ENCODE measurements around the gene BCAS3.
"Not testable (repeated sequence)": the region's sequence is repeated elsewhere in the genome, so short reads cannot be mapped to it uniquely, and the experiment has no call there.

The BCAS3 gene

DNA sequence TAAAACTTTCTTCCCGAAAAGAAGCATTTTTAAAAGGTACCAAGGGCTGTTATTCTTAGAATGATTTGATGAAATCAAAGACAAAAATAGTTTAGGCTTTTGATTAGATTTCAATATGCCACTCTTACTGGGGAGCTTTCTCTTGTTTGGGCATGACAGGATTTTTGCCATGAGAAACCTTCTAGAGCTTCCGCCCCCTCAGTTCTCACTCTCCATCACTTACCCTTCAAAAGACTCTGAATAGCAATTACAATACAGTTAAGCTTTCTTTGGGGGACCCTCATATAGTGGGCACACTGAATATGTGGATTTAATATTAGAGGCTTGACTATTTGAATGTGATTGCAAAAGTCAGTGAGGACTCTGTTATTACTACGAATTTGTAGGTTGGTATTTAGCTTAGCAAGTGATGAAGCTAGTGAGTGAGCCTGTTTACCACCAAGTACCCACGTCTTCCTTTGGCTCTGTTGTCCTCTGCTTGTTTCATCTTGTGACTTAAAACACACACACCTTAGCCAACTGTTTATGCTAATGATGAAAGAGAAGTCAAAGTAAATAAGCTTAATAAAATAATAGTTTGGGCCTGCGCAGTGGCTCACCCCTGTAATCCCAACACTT, 563.3 kb downstream of the BCAS3 start:
- H3K4me1 ChIP-seq (ENCODE audit: control insufficient read depth, insufficient read depth, low read length): no peaks in the 10 kb centered on the region
- no peak overlapping the region for H3K27ac ChIP-seq (ENCODE audit: low read length)
- H3K36me3 ChIP-seq (ENCODE audit: control insufficient read depth in 2 of 2, insufficient read depth in 2 of 2, low read length in 2 of 2): no peaks in the 10 kb centered on the region
- H3K9me3 ChIP-seq (ENCODE audit: control insufficient read depth in 2 of 2, low read length in 2 of 2): no peaks in the 10 kb centered on the region
- H3K9ac ChIP-seq (ENCODE audit: low read length in 2 of 2): no peak overlapping the region
- no peak overlapping the region for H3K4me3 ChIP-seq (ENCODE audit: low read length in 2 of 2)
- H3K27me3 ChIP-seq (ENCODE audit: control insufficient read depth in 1 of 2, insufficient read depth in 2 of 2, low read length in 2 of 2): no peaks in the 10 kb centered on the region

DNA sequence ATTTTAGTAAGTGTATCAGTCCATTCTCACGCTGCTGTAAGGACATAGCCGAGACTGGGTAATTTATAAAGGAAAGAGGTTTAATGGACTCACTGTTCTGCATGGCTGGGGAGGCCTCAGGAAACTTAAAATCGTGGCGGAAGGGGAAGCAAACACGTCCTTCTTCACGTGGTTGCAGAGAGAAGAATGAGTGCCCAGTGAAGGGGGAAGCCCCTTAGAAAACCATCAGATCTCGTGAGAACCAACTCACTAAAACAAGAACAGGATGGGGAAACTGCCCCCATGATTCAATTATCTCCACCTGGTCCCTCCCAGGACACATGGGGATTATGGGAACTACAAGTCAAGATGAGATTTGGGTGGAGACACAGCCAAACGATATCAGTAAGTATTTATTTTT, 567.3 kb downstream of the BCAS3 start:
- not testable (repeated sequence) for H3K9me3 ChIP-seq (ENCODE audit: control insufficient read depth in 2 of 2, low read length in 2 of 2); H3K4me3 ChIP-seq (ENCODE audit: low read length in 2 of 2); H3K27me3 ChIP-seq (ENCODE audit: control insufficient read depth in 1 of 2, insufficient read depth in 2 of 2, low read length in 2 of 2); H3K36me3 ChIP-seq (ENCODE audit: control insufficient read depth in 2 of 2, insufficient read depth in 2 of 2, low read length in 2 of 2); H3K27ac ChIP-seq (ENCODE audit: low read length); H3K4me1 ChIP-seq (ENCODE audit: control insufficient read depth, insufficient read depth, low read length); H3K9ac ChIP-seq (ENCODE audit: low read length in 2 of 2)

DNA sequence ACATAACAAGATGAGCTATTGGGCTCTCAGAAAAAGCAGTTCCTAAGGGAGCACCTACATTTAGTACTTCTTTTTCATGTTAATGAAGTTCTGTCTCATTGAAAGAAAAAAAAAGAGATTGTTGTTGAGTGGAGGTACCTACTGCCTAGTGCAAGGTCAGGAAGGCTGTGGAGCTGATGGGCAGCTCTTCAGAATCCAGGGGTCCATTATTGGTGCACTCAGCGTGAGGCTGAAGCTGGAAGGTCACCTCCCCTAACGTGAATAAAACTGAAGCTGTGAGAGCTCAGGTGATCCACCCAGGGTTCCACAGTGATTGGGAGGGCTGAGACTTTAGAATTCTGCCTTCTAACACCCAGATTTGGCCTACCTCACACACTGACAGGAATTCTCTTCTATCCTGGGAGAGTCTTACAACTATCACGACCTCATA, 568.1 kb downstream of the BCAS3 start:
- H3K36me3 ChIP-seq (ENCODE audit: control insufficient read depth in 2 of 2, insufficient read depth in 2 of 2, low read length in 2 of 2): no peaks in the 10 kb centered on the region
- no peak overlapping the region for H3K9ac ChIP-seq (ENCODE audit: low read length in 2 of 2)
- no peak overlapping the region for H3K4me3 ChIP-seq (ENCODE audit: low read length in 2 of 2)
- H3K4me1 ChIP-seq (ENCODE audit: control insufficient read depth, insufficient read depth, low read length): no peaks in the 10 kb centered on the region
- H3K9me3 ChIP-seq (ENCODE audit: control insufficient read depth in 2 of 2, low read length in 2 of 2): no peaks in the 10 kb centered on the region
- H3K27ac ChIP-seq (ENCODE audit: low read length): no peak overlapping the region
- H3K27me3 ChIP-seq (ENCODE audit: control insufficient read depth in 1 of 2, insufficient read depth in 2 of 2, low read length in 2 of 2): no peaks in the 10 kb centered on the region

DNA sequence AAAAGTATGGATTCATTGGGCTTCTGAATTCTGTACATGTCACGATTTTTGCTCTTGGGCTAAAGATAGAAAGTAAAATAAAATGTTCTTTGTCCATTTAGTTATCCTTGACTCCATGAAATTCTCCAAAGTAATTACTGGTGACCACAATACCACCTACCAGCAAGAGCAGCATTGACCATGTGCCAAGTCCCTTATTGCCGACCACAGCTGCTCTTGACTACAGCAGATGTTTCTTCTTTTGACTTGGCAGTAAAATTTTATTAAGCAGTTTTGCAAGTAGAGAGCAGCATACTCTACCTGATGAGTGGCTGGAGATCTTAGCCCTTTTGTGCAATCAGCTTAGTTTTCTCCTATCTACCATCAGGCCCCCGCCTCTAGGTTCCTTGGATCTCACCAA, 569.8 kb downstream of the BCAS3 start:
- H3K4me3 ChIP-seq (ENCODE audit: low read length in 2 of 2): no peak overlapping the region
- no peak overlapping the region for H3K27ac ChIP-seq (ENCODE audit: low read length)
- no peak overlapping the region for H3K9ac ChIP-seq (ENCODE audit: low read length in 2 of 2)

DNA sequence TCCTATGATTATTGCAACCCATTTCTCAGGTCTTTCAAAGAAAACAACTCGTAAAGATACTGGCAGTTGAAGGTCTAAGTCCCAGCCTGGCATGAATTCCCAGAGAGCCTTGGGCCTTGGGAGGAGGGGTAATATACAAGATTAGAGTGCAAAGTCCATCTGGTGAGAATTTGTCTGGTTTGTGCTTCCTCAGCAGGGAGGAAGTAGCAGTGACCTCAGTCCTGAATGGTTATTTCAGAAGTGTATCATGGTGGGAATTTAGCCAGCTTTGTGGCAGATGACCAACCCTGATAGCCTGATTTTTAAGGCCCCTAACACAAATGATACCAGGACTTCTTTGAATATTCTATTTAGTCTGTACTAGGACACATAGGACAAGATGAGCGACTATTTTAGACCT, 570.7 kb downstream of the BCAS3 start:
- no peaks in the 10 kb centered on the region for H3K36me3 ChIP-seq (ENCODE audit: control insufficient read depth in 2 of 2, insufficient read depth in 2 of 2, low read length in 2 of 2)
- H3K4me3 ChIP-seq (ENCODE audit: low read length in 2 of 2): no peak overlapping the region
- H3K27me3 ChIP-seq (ENCODE audit: control insufficient read depth in 1 of 2, insufficient read depth in 2 of 2, low read length in 2 of 2): no peaks in the 10 kb centered on the region
- no peaks in the 10 kb centered on the region for H3K9me3 ChIP-seq (ENCODE audit: control insufficient read depth in 2 of 2, low read length in 2 of 2)
- H3K4me1 ChIP-seq (ENCODE audit: control insufficient read depth, insufficient read depth, low read length): peaks cover 15% of the 10 kb centered on the region
- H3K27ac ChIP-seq (ENCODE audit: low read length): no peak overlapping the region
- no peak overlapping the region for H3K9ac ChIP-seq (ENCODE audit: low read length in 2 of 2)

More for the DNA sequence above, 569.8 kb downstream of the BCAS3 start:
- H3K4me1 ChIP-seq (ENCODE audit: control insufficient read depth, insufficient read depth, low read length): peaks cover 7% of the 10 kb centered on the region
- no peaks in the 10 kb centered on the region for H3K27me3 ChIP-seq (ENCODE audit: control insufficient read depth in 1 of 2, insufficient read depth in 2 of 2, low read length in 2 of 2)
- H3K36me3 ChIP-seq (ENCODE audit: control insufficient read depth in 2 of 2, insufficient read depth in 2 of 2, low read length in 2 of 2): no peaks in the 10 kb centered on the region
- H3K9me3 ChIP-seq (ENCODE audit: control insufficient read depth in 2 of 2, low read length in 2 of 2): no peaks in the 10 kb centered on the region

DNA sequence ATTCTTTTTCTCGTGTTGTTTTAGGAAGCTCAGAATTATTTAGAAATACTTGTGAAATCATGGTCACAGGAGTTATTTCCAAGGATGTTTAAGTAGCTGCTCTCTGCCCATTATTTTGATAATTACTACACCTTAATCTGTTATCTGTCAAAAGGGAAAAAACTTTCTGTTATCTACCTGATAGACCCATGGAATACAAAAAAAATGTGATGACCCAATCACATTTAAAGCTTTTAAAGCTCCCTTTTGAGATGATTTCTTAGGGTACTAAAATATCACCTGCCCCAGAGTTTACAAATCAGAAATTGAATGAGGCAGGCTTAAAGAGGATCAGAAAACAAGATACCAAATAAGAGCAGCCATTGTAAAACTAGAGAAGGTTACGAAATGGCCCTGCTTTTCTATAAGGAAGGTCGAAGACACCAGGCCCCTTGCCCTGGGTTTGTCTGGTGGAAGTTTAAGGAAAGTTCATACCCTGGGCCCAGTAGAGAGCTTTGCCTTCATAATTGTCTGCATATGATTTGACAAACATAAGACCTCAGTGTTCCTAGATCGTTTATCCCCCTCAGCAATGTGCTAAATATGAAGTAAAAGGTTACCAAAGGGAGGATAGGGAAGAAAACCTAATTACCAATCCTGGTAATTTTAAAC, 572.1 kb downstream of the BCAS3 start:
- H3K9me3 ChIP-seq (ENCODE audit: control insufficient read depth in 2 of 2, low read length in 2 of 2): no peaks in the 10 kb centered on the region
- no peak overlapping the region for H3K9ac ChIP-seq (ENCODE audit: low read length in 2 of 2)
- no peak overlapping the region for H3K4me3 ChIP-seq (ENCODE audit: low read length in 2 of 2)
- no peaks in the 10 kb centered on the region for H3K27me3 ChIP-seq (ENCODE audit: control insufficient read depth in 1 of 2, insufficient read depth in 2 of 2, low read length in 2 of 2)
- H3K4me1 ChIP-seq (ENCODE audit: control insufficient read depth, insufficient read depth, low read length): peaks cover 15% of the 10 kb centered on the region
- no peaks in the 10 kb centered on the region for H3K36me3 ChIP-seq (ENCODE audit: control insufficient read depth in 2 of 2, insufficient read depth in 2 of 2, low read length in 2 of 2)
- H3K27ac ChIP-seq (ENCODE audit: low read length): no peak overlapping the region

DNA sequence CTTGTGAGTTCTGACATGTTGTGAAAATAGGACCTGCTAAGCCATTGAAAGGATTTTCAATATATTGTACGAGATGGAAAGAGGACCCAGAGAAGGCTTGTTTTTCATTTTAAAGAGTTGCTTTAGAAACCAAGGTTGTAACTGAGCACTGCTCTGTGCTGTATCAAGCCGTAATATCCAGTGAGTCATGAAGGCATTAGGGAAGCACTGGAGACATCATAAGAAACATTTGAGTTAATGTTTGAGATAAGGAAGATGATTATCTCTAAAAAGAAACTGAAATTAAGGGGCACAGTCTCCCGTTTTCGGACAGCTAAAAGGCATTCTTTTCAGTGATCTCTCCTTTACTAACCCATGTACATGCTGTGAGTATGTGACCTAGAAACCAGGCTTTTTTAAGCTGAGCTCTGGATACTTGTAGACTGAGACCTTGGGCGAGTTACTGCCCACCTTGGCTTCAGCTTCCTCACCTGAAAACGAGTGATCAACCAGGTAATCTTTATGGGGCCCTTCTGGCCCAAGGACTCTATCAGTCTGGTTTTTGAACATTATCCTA, 572.8 kb downstream of the BCAS3 start:
- Histone ChIP-seq H3K27ac (ENCODE audit: low read length) (no peak overlapping the region), H3K9ac (ENCODE audit: low read length in 2 of 2) (no peak overlapping the region), H3K27me3 (ENCODE audit: control insufficient read depth in 1 of 2, insufficient read depth in 2 of 2, low read length in 2 of 2) (no peaks in the 10 kb centered on the region), H3K4me1 (ENCODE audit: control insufficient read depth, insufficient read depth, low read length) (peaks cover 15% of the 10 kb centered on the region), H3K36me3 (ENCODE audit: control insufficient read depth in 2 of 2, insufficient read depth in 2 of 2, low read length in 2 of 2) (no peaks in the 10 kb centered on the region), H3K9me3 (ENCODE audit: control insufficient read depth in 2 of 2, low read length in 2 of 2) (no peaks in the 10 kb centered on the region), H3K4me3 (ENCODE audit: low read length in 2 of 2) (no peak overlapping the region)

GRCh38 chr17:61251939-61252865, 574.6 kb downstream of the BCAS3 start:
- H3K9ac ChIP-seq (ENCODE audit: low read length in 2 of 2): no peak overlapping the region
- no peak overlapping the region for H3K27ac ChIP-seq (ENCODE audit: low read length)
- peak overlapping the region; percentile 1 to 23 for H3K4me3 ChIP-seq (ENCODE audit: low read length in 2 of 2)
- H3K9me3 ChIP-seq (ENCODE audit: control insufficient read depth in 2 of 2, low read length in 2 of 2): no peaks in the 10 kb centered on the region
- H3K4me1 ChIP-seq (ENCODE audit: control insufficient read depth, insufficient read depth, low read length): peaks cover 15% of the 10 kb centered on the region
- no peaks in the 10 kb centered on the region for H3K36me3 ChIP-seq (ENCODE audit: control insufficient read depth in 2 of 2, insufficient read depth in 2 of 2, low read length in 2 of 2)
- no peaks in the 10 kb centered on the region for H3K27me3 ChIP-seq (ENCODE audit: control insufficient read depth in 1 of 2, insufficient read depth in 2 of 2, low read length in 2 of 2)

DNA sequence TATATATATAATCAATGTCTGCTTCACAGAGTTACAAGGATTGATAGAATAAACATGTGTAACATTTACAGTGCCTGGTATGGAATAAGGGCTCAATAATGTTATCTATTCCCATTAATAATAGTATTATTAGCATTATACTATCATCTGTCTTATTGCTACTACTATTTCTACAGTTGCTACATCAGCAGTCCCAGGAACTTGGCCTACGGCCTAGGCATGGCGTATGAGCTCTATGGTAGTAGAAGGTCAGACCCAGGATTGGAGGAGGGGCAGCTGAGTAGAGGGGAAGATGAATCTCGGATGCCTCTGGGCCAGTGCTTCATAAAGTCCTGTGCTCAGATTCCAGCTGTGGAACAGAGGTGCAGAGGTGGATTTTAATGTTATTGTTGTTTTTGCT, 575.7 kb downstream of the BCAS3 start:
- H3K4me1 ChIP-seq (ENCODE audit: control insufficient read depth, insufficient read depth, low read length): peaks cover 15% of the 10 kb centered on the region
- H3K27ac ChIP-seq (ENCODE audit: low read length): no peak overlapping the region
- no peaks in the 10 kb centered on the region for H3K9me3 ChIP-seq (ENCODE audit: control insufficient read depth in 2 of 2, low read length in 2 of 2)
- peak overlapping the region in 1 of 2 donors; percentile 9 for H3K9ac ChIP-seq (ENCODE audit: low read length in 2 of 2)
- no peak overlapping the region for H3K4me3 ChIP-seq (ENCODE audit: low read length in 2 of 2)
- H3K27me3 ChIP-seq (ENCODE audit: control insufficient read depth in 1 of 2, insufficient read depth in 2 of 2, low read length in 2 of 2): no peaks in the 10 kb centered on the region
- H3K36me3 ChIP-seq (ENCODE audit: control insufficient read depth in 2 of 2, insufficient read depth in 2 of 2, low read length in 2 of 2): no peaks in the 10 kb centered on the region

- no peak overlapping the region for H3K27ac ChIP-seq (ENCODE audit: low read length)
- no peaks in the 10 kb centered on the region for H3K27me3 ChIP-seq (ENCODE audit: control insufficient read depth in 1 of 2, insufficient read depth in 2 of 2, low read length in 2 of 2)
- no peak overlapping the region for H3K9ac ChIP-seq (ENCODE audit: low read length in 2 of 2)
- peaks cover 15% of the 10 kb centered on the region for H3K4me1 ChIP-seq (ENCODE audit: control insufficient read depth, insufficient read depth, low read length)
- no peaks in the 10 kb centered on the region for H3K36me3 ChIP-seq (ENCODE audit: control insufficient read depth in 2 of 2, insufficient read depth in 2 of 2, low read length in 2 of 2)
- H3K4me3 ChIP-seq (ENCODE audit: low read length in 2 of 2): no peak overlapping the region
- H3K9me3 ChIP-seq (ENCODE audit: control insufficient read depth in 2 of 2, low read length in 2 of 2): no peaks in the 10 kb centered on the region
Measured at GRCh38 chr17:61253937-61254574, 576.4 kb downstream of the BCAS3 start.
